HepG2 (cell line): ENCODE results near the gene SLFN12.

Source experiments
- IRX3 ChIP-seq: sonication (generic); formaldehyde crosslinking; IDR thresholded peaks from 2 replicates; pipeline ENCODE4 v1.8.1; 2023; ENCODE audit warnings: mild to moderate bottlenecking, low read depth, missing genetic modification reagents, borderline replicate concordance
- TBX2 ChIP-seq: sonication (generic); formaldehyde crosslinking; IDR thresholded peaks from 2 replicates; pipeline ENCODE4 v1.5.0; 2020; ENCODE audit warnings: missing genetic modification reagents, mild to moderate bottlenecking, borderline replicate concordance
- YY1 ChIP-seq: IDR thresholded peaks from 2 replicates; pipeline ENCODE4 v1.6.1; 2011; ENCODE audit warnings: low read length, low read depth, moderate library complexity, mild to moderate bottlenecking; ENCODE audit not compliant: insufficient read depth, insufficient replicate concordance
- TF ChIP-seq, protein P1 (sequence below): sonication (generic); formaldehyde crosslinking; IDR thresholded peaks from 2 replicates; pipeline ENCODE4 v1.4.0; 2020; ENCODE audit warnings: missing genetic modification reagents, borderline replicate concordance
- TF ChIP-seq, protein P2 (sequence below): fragments of 450-650 bp; IDR thresholded peaks from 2 replicates; pipeline ENCODE4 v1.6.1; 2016

DNA sequence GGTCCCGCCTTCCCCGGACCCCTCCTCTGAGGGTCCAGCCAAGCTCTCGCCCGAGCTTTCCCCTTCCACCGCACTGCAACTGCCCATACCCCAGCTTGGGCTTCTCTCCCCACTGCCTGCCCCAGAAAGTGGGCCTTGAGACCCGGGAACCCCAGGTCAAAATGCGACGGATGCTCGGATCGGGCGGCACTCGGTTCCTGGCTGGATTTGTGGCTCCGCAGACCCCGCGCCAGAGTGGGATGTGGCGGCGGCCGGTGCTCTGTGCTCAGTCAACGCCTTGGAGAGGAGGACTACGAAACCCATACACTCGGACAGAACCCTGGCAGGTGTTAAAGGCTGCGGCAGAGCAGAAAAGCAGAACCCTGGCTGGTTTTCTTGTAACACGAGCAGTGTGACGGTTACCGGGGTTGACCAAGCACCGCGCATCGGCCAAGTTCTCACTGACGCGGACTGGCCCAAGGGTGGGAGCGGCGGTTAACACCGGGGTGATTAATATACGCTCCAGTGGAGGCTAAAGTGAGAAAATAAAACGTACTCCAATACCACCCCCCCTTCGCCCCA, 17.2 kb upstream of the SLFN12 start:
- TF ChIP-seq IRX3 (CRISPR knock-in tag) (no peak), YY1 (no peak), TBX2 (CRISPR knock-in tag) (no peak)
- TF ChIP-seq, protein P1, sequence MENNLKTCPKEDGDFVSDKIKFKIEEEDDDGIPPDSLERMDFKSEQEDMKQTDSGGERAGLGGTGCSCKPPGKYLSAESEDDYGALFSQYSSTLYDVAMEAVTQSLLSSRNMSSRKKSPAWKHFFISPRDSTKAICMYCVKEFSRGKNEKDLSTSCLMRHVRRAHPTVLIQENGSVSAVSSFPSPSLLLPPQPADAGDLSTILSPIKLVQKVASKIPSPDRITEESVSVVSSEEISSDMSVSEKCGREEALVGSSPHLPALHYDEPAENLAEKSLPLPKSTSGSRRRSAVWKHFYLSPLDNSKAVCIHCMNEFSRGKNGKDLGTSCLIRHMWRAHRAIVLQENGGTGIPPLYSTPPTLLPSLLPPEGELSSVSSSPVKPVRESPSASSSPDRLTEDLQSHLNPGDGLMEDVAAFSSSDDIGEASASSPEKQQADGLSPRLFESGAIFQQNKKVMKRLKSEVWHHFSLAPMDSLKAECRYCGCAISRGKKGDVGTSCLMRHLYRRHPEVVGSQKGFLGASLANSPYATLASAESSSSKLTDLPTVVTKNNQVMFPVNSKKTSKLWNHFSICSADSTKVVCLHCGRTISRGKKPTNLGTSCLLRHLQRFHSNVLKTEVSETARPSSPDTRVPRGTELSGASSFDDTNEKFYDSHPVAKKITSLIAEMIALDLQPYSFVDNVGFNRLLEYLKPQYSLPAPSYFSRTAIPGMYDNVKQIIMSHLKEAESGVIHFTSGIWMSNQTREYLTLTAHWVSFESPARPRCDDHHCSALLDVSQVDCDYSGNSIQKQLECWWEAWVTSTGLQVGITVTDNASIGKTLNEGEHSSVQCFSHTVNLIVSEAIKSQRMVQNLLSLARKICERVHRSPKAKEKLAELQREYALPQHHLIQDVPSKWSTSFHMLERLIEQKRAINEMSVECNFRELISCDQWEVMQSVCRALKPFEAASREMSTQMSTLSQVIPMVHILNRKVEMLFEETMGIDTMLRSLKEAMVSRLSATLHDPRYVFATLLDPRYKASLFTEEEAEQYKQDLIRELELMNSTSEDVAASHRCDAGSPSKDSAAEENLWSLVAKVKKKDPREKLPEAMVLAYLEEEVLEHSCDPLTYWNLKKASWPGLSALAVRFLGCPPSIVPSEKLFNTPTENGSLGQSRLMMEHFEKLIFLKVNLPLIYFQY (CRISPR knock-in tag), result no peak
- TF ChIP-seq, protein P2, sequence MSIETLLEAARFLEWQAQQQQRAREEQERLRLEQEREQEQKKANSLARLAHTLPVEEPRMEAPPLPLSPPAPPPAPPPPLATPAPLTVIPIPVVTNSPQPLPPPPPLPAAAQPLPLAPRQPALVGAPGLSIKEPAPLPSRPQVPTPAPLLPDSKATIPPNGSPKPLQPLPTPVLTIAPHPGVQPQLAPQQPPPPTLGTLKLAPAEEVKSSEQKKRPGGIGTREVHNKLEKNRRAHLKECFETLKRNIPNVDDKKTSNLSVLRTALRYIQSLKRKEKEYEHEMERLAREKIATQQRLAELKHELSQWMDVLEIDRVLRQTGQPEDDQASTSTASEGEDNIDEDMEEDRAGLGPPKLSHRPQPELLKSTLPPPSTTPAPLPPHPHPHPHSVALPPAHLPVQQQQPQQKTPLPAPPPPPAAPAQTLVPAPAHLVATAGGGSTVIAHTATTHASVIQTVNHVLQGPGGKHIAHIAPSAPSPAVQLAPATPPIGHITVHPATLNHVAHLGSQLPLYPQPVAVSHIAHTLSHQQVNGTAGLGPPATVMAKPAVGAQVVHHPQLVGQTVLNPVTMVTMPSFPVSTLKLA, result no peak
